ENCODE results near the gene ZBTB42. TPM values are rescaled to one million over a fixed set of nuclear protein-coding genes. Genes with fewer than 3 reads are reported as not detected.

The ZBTB42 gene
- total and polyA plus RNA-seq, 2 of the 13 experiments (the other 11 are each of a cell fraction or from before 2014, with no cell fraction given): 2.8 to 4.2 TPM

DNA sequence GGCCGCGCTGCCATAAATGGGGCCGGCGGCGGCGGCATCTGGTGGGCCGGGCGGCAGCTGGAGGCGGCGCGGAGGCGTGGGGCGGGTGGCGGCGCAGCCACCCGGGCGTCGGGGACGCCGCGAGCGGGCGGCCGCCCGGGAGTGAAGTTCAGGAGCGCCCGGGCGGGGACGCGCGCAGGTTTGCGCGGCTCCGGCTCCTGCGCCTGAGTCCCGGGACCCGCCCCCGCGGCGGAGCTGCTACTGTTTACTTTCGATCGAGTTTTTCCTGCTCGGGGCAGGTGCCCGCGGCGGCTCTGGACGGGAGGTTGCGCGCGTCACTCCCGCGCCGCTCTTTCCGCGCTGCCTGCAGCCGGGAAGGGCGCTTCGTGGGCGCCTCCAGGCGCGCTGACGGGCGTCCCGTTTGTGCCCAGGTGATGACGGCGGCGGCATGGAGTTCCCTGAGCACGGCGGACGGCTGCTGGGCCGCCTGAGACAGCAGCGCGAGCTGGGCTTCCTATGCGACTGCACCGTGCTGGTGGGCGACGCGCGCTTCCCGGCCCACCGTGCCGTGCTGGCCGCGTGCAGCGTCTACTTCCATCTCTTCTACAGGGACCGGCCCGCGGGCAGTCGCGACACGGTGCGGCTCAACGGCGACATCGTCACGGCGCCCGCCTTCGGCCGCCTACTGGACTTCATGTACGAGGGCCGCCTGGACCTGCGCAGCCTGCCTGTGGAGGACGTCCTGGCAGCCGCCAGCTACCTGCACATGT is at the start of gene ZBTB42 (continued):
- TF ChIP-seq HMG20A (CRISPR knock-in tag; IDR thresholded peaks at IDR 0.05; ENCODE audit: borderline replicate concordance) (no peak), ZNF652 (CRISPR knock-in tag; IDR thresholded peaks at IDR 0.05; ENCODE audit: borderline replicate concordance, low read depth) (no peak), IKZF4 (CRISPR knock-in tag; IDR thresholded peaks at IDR 0.05; ENCODE audit: borderline replicate concordance, low read depth, not compliant biosample characterization) (no peak), ZNF850 (CRISPR knock-in tag; conservative IDR thresholded peaks at IDR 0.05) (no peak), TAF1 (CRISPR knock-in tag; IDR thresholded peaks at IDR 0.05) (no peak; the same call in 1 of the 2 replicates), ZNF530 (CRISPR knock-in tag; IDR thresholded peaks at IDR 0.05; ENCODE audit: low read depth) (no peak; the same call in 1 of the 2 replicates), NFE2 (CRISPR knock-in tag; IDR thresholded peaks at IDR 0.05) (no peak), REL (CRISPR knock-in tag; conservative IDR thresholded peaks at IDR 0.05) (no peak), ISX (CRISPR knock-in tag; conservative IDR thresholded peaks at IDR 0.05) (no peak), MTA3 (CRISPR knock-in tag; IDR thresholded peaks at IDR 0.05) (no peak), ZNF766 (CRISPR knock-in tag; IDR thresholded peaks at IDR 0.05; ENCODE audit: borderline replicate concordance) (no peak), ZNF558 (CRISPR knock-in tag; IDR thresholded peaks at IDR 0.05; ENCODE audit: borderline replicate concordance) (no peak), STAG1 (CRISPR knock-in tag; IDR thresholded peaks at IDR 0.05) (no peak), HES4 (CRISPR knock-in tag; IDR thresholded peaks at IDR 0.05; ENCODE audit: borderline replicate concordance) (peak; percentile 54; the same call in 1 of the 2 replicates), ZNF83 (CRISPR knock-in tag; IDR thresholded peaks at IDR 0.05; ENCODE audit: borderline replicate concordance) (no peak)
- TF ChIP-seq, protein P1, sequence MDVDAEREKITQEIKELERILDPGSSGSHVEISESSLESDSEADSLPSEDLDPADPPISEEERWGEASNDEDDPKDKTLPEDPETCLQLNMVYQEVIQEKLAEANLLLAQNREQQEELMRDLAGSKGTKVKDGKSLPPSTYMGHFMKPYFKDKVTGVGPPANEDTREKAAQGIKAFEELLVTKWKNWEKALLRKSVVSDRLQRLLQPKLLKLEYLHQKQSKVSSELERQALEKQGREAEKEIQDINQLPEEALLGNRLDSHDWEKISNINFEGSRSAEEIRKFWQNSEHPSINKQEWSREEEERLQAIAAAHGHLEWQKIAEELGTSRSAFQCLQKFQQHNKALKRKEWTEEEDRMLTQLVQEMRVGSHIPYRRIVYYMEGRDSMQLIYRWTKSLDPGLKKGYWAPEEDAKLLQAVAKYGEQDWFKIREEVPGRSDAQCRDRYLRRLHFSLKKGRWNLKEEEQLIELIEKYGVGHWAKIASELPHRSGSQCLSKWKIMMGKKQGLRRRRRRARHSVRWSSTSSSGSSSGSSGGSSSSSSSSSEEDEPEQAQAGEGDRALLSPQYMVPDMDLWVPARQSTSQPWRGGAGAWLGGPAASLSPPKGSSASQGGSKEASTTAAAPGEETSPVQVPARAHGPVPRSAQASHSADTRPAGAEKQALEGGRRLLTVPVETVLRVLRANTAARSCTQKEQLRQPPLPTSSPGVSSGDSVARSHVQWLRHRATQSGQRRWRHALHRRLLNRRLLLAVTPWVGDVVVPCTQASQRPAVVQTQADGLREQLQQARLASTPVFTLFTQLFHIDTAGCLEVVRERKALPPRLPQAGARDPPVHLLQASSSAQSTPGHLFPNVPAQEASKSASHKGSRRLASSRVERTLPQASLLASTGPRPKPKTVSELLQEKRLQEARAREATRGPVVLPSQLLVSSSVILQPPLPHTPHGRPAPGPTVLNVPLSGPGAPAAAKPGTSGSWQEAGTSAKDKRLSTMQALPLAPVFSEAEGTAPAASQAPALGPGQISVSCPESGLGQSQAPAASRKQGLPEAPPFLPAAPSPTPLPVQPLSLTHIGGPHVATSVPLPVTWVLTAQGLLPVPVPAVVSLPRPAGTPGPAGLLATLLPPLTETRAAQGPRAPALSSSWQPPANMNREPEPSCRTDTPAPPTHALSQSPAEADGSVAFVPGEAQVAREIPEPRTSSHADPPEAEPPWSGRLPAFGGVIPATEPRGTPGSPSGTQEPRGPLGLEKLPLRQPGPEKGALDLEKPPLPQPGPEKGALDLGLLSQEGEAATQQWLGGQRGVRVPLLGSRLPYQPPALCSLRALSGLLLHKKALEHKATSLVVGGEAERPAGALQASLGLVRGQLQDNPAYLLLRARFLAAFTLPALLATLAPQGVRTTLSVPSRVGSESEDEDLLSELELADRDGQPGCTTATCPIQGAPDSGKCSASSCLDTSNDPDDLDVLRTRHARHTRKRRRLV (CRISPR knock-in tag; IDR thresholded peaks at IDR 0.05): no peak
- TF ChIP-seq, protein P2, sequence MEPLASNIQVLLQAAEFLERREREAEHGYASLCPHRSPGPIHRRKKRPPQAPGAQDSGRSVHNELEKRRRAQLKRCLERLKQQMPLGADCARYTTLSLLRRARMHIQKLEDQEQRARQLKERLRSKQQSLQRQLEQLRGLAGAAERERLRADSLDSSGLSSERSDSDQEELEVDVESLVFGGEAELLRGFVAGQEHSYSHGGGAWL (CRISPR knock-in tag; IDR thresholded peaks at IDR 0.05): peak; percentile 65; the same call in 1 of the 2 replicates
- TF ChIP-seq, protein P3, sequence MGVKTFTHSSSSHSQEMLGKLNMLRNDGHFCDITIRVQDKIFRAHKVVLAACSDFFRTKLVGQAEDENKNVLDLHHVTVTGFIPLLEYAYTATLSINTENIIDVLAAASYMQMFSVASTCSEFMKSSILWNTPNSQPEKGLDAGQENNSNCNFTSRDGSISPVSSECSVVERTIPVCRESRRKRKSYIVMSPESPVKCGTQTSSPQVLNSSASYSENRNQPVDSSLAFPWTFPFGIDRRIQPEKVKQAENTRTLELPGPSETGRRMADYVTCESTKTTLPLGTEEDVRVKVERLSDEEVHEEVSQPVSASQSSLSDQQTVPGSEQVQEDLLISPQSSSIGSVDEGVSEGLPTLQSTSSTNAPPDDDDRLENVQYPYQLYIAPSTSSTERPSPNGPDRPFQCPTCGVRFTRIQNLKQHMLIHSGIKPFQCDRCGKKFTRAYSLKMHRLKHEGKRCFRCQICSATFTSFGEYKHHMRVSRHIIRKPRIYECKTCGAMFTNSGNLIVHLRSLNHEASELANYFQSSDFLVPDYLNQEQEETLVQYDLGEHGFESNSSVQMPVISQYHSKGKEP (CRISPR knock-in tag; IDR thresholded peaks at IDR 0.05): no peak
- TF ChIP-seq, protein P4, sequence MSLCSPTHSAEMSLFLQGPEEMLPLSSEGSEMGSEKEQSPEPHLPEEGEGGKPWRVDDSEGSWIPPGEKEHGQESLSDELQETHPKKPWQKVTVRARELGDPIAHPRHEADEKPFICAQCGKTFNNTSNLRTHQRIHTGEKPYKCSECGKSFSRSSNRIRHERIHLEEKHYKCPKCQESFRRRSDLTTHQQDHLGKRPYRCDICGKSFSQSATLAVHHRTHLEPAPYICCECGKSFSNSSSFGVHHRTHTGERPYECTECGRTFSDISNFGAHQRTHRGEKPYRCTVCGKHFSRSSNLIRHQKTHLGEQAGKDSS (CRISPR knock-in tag; IDR thresholded peaks at IDR 0.05; ENCODE audit: borderline replicate concordance, low read depth): no peak
- TF ChIP-seq, protein P5, sequence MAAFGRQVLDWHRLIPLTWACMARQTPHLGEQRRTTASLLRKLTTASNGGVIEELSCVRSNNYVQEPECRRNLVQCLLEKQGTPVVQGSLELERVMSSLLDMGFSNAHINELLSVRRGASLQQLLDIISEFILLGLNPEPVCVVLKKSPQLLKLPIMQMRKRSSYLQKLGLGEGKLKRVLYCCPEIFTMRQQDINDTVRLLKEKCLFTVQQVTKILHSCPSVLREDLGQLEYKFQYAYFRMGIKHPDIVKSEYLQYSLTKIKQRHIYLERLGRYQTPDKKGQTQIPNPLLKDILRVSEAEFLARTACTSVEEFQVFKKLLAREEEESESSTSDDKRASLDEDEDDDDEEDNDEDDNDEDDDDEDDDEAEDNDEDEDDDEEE (CRISPR knock-in tag; IDR thresholded peaks at IDR 0.05): no peak

Measured in HepG2 (cell line).